Thyroid gland (tissue), 4 donors: ENCODE data around the gene PLEKHA6.

Source experiments
- POLR2A ChIP-seq, 2 donors: fragments of 450-650 bp; IDR thresholded peaks; one replicate each; pipeline ENCODE4 v1.6.1; 2017; ENCODE audit warnings: antibody characterized with exemption in 2 of 2, mild to moderate bottlenecking in 2 of 2, moderate library complexity in 1 of 2
- TF ChIP-seq, protein P1 (sequence below), 6 experiments: fragments of 200-600 bp in 3 of 6; fragments of 450-650 bp in 3 of 6; sonication (generic) in 3 of 6; IDR thresholded peaks; one replicate each; pipeline ENCODE4 v1.5.1; 2016 to 2019; ENCODE audit warnings: antibody characterized with exemption in 6 of 6, mild to moderate bottlenecking in 2 of 6, inconsistent platforms in 1 of 6, moderate library complexity in 1 of 6

DNA sequence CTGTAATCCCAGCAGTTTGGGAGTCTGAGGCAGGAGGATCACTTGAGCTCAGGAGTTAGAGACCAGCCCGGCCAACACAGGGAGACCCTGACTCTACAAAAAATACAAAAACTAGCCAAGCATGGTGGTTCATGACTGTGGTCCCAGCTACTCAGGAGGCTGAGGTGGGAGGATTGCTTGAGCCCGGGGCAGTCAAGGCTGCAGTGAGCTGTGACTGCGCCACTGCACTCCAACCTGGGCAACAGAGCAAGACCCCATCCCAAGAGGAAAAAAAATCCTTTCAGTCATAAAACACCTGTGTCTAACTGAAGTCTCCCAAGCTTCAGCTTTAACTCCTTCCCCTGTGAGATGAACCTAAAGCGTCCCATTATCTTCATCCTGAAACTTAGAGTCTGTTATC is 112.9 kb downstream of the PLEKHA6 start:
- TF ChIP-seq, protein P1, sequence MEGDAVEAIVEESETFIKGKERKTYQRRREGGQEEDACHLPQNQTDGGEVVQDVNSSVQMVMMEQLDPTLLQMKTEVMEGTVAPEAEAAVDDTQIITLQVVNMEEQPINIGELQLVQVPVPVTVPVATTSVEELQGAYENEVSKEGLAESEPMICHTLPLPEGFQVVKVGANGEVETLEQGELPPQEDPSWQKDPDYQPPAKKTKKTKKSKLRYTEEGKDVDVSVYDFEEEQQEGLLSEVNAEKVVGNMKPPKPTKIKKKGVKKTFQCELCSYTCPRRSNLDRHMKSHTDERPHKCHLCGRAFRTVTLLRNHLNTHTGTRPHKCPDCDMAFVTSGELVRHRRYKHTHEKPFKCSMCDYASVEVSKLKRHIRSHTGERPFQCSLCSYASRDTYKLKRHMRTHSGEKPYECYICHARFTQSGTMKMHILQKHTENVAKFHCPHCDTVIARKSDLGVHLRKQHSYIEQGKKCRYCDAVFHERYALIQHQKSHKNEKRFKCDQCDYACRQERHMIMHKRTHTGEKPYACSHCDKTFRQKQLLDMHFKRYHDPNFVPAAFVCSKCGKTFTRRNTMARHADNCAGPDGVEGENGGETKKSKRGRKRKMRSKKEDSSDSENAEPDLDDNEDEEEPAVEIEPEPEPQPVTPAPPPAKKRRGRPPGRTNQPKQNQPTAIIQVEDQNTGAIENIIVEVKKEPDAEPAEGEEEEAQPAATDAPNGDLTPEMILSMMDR (IDR thresholded peaks at IDR 0.05), result no peak
- TF ChIP-seq POLR2A (IDR thresholded peaks at IDR 0.05), result no peak
